Measurements from ENCODE around the gene SHPK.

- TF ChIP-seq CTCF (IDR thresholded peaks at IDR 0.05; ENCODE audit: insufficient read depth, low read length) (no peak), GABPA (IDR thresholded peaks at IDR 0.05; ENCODE audit: low read depth) (no peak), POLR2AphosphoS5 (IDR thresholded peaks at IDR 0.05; ENCODE audit: low read depth) (no peak), REST (IDR thresholded peaks at IDR 0.05; ENCODE audit: insufficient replicate concordance, low read depth) (no peak), SPI1 (IDR thresholded peaks at IDR 0.05; ENCODE audit: borderline replicate concordance, low read depth) (no peak)
Observed at GRCh38 chr17:3630781-3631180, 5.3 kb downstream of the SHPK start.
